PC-3 (cell line): Measurements from ENCODE around the gene STXBP1.

Experiments used
- CTCF ChIP-seq: fragments of 300-600 bp; sonication (generic); conservative IDR thresholded peaks from 2 replicates; pipeline ENCODE4 v1.5.1; 2017; ENCODE audit warnings: antibody characterized with exemption, low read depth, mild to moderate bottlenecking, low read length
- EZH2 ChIP-seq: fragments of 300-600 bp; sonication (generic); IDR thresholded peaks from one replicate; pipeline ENCODE4 v1.6.1; 2017; ENCODE audit warnings: antibody characterized with exemption, mild to moderate bottlenecking, low read length; ENCODE audit not compliant: unreplicated experiment

- no peak for TF ChIP-seq CTCF
- TF ChIP-seq EZH2, result no peak
These were observed 102.9 kb downstream of the STXBP1 start for GRCh38 chr9:127714951-127715469.
